DOHH2 (cell line): ENCODE results near the gene ZNF396.
A peak's percentile ranks its signal among the peaks of the same experiment; 100 is the strongest.

ENCODE experiments used
- H3F3A ChIP-seq: fragments of 200-600 bp; sonication (generic), shearing (Covaris generic); 2 replicates; pipeline ENCODE4 v1.6.0; 2016; ENCODE audit warnings: antibody characterized with exemption, mild to moderate bottlenecking; ENCODE audit not compliant: control insufficient read depth, insufficient read depth
- H3K27ac ChIP-seq: fragments of 200-600 bp; sonication (generic); 2 replicates; pipeline ENCODE4 v1.5.1; 2014; ENCODE audit warnings: low read depth, mild to moderate bottlenecking, low read length, moderate library complexity
- H3K27me3 ChIP-seq: fragments of 200-600 bp; sonication (generic); 2 replicates; pipeline ENCODE4 v1.6.1; 2014; ENCODE audit warnings: mild to moderate bottlenecking, low read length, mixed read lengths; ENCODE audit not compliant: control insufficient read depth
- H3K36me3 ChIP-seq: fragments of 200-600 bp; sonication (generic); 2 replicates; pipeline ENCODE4 v1.6.1; 2014; ENCODE audit warnings: mild to moderate bottlenecking, low read length, moderate library complexity, mixed read lengths; ENCODE audit not compliant: control insufficient read depth
- H3K4me1 ChIP-seq: fragments of 200-600 bp; sonication (generic); 2 replicates; pipeline ENCODE4 v1.6.1; 2014; ENCODE audit warnings: mild to moderate bottlenecking, low read length, mixed read lengths; ENCODE audit not compliant: control insufficient read depth
- H3K4me2 ChIP-seq: fragments of 200-600 bp; sonication (generic); 2 replicates; pipeline ENCODE4 v1.6.0; 2014; ENCODE audit warnings: mild to moderate bottlenecking, low read length, moderate library complexity
- H3K4me3 ChIP-seq: fragments of 200-600 bp; sonication (generic); 2 replicates; pipeline ENCODE4 v1.5.1; 2014; ENCODE audit warnings: mild to moderate bottlenecking, low read length, mixed read lengths
- H3K79me2 ChIP-seq: fragments of 200-600 bp; sonication (generic); 2 replicates; pipeline ENCODE4 v1.6.1; 2014; ENCODE audit warnings: mild to moderate bottlenecking, low read length, mixed read lengths; ENCODE audit not compliant: control insufficient read depth
- H3K9me2 ChIP-seq: fragments of 200-600 bp; sonication (generic); replicated peaks from 2 replicates; pipeline ENCODE4 v1.6.1; 2014; ENCODE audit warnings: mild to moderate bottlenecking, low read length, mixed read lengths; ENCODE audit not compliant: control insufficient read depth
- H3K9me3 ChIP-seq: fragments of 200-600 bp; sonication (generic); 2 replicates; pipeline ENCODE4 v1.6.1; 2014; ENCODE audit warnings: antibody characterized with exemption, low read length, mixed read lengths; ENCODE audit not compliant: control insufficient read depth, insufficient read depth
- H4K20me1 ChIP-seq: fragments of 200-600 bp; sonication (generic); 2 replicates; pipeline ENCODE4 v1.6.0; 2014; ENCODE audit warnings: low read depth, mild to moderate bottlenecking, antibody characterized with exemption, low read length, moderate library complexity; ENCODE audit not compliant: control insufficient read depth, insufficient read depth
- EZH2phosphoT487 ChIP-seq: fragments of 200-600 bp; sonication (generic); IDR thresholded peaks from 2 replicates; pipeline ENCODE4 v1.6.1; 2017; ENCODE audit warnings: borderline replicate concordance, mild to moderate bottlenecking, antibody characterized with exemption, low read length, moderate library complexity, mixed read lengths
- TF ChIP-seq, protein P1 (sequence below): fragments of 200-600 bp; sonication (generic); IDR thresholded peaks from one replicate; pipeline ENCODE4 v1.5.1; 2014; ENCODE audit warnings: antibody characterized with exemption, mild to moderate bottlenecking, low read depth, low read length; ENCODE audit not compliant: poor library complexity, severe bottlenecking

Gene ZNF396

GRCh38 chr18:35410561-35410960, 33.4 kb upstream of the ZNF396 start:
- Histone ChIP-seq H3K4me1 (peaks cover 79% of the 10 kb centered on the region), H3K4me2 (peak overlapping the region; percentile 73), H3K27me3 (no peaks in the 10 kb centered on the region), H3K36me3 (peaks cover 3% of the 10 kb centered on the region; the same call in 1 of the 2 replicates), H3K27ac (peak overlapping the region; percentile 99), H3K9me2 (no peaks in the 10 kb centered on the region), H3F3A (peaks cover 53% of the 10 kb centered on the region), H3K9me3 (no peaks in the 10 kb centered on the region), H3K79me2 (peaks cover 9% of the 10 kb centered on the region), H3K4me3 (peak overlapping the region; percentile 72), H4K20me1 (no peaks in the 10 kb centered on the region)
- TF ChIP-seq EZH2phosphoT487 = no peak
- TF ChIP-seq, protein P1, sequence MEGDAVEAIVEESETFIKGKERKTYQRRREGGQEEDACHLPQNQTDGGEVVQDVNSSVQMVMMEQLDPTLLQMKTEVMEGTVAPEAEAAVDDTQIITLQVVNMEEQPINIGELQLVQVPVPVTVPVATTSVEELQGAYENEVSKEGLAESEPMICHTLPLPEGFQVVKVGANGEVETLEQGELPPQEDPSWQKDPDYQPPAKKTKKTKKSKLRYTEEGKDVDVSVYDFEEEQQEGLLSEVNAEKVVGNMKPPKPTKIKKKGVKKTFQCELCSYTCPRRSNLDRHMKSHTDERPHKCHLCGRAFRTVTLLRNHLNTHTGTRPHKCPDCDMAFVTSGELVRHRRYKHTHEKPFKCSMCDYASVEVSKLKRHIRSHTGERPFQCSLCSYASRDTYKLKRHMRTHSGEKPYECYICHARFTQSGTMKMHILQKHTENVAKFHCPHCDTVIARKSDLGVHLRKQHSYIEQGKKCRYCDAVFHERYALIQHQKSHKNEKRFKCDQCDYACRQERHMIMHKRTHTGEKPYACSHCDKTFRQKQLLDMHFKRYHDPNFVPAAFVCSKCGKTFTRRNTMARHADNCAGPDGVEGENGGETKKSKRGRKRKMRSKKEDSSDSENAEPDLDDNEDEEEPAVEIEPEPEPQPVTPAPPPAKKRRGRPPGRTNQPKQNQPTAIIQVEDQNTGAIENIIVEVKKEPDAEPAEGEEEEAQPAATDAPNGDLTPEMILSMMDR = no peak

DNA sequence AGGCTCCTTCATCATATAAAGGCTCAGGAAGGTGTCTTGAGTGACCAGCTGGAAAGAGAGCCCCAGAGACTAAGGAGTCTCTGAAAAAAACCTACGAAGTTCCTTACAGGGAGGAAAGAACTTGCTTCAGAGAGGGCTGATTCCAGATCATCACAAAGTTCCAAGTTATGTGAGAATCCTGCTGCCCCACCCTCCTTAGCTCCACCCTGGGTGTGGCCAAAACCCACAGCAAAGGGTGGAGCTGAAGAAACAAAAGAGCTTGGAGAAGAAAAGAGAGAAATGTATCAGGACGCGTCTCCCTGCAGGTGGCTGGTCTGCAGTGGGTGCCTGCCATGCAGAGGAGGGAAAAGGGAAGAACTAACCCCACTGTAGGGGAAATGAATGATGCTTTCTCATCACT, 32.8 kb upstream of the ZNF396 start:
- Histone ChIP-seq H3K4me2 (peak overlapping the region; percentile 73), H3K4me1 (peaks cover 72% of the 10 kb centered on the region)

DNA sequence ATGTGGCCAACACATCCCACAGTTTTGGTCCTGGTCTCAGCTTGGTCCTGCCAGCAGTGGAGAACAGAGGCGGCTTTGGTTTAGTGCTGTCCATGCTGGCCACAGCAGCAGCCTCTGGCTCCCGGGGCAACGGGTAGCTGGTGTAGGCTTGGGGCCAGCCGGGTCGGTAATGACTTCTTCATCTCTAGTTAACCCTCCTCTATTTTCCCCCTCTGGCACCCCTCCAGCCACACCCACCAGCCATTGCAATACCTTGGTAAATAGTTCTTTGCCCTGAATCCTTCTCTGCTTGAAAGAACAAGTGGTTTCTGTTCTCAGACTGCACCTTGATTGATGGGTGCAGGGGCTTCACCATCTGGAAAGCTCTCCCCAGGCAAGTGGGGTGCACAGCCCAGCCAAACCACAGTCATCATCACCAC, 31.7 kb upstream of the ZNF396 start:
- Histone ChIP-seq H3K4me1 (peaks cover 62% of the 10 kb centered on the region), H3F3A (peaks cover 39% of the 10 kb centered on the region), H3K27ac (no peak overlapping the region; the same call in 1 of the 2 replicates), H3K4me3 (no peak overlapping the region), H3K27me3 (no peaks in the 10 kb centered on the region), H3K9me2 (no peaks in the 10 kb centered on the region), H3K9me3 (no peaks in the 10 kb centered on the region), H3K4me2 (peak overlapping the region; percentile 73; the same call in 1 of the 2 replicates), H3K79me2 (peaks cover 9% of the 10 kb centered on the region), H3K36me3 (no peaks in the 10 kb centered on the region), H4K20me1 (no peaks in the 10 kb centered on the region)
- TF ChIP-seq, protein P1 = no peak
- no peak for TF ChIP-seq EZH2phosphoT487

More for the DNA sequence above, 32.8 kb upstream of the ZNF396 start:
- Histone ChIP-seq H3K36me3 (peaks cover 3% of the 10 kb centered on the region; the same call in 1 of the 2 replicates), H3K4me3 (peak overlapping the region; percentile 72), H3K27me3 (no peaks in the 10 kb centered on the region), H3K9me3 (no peaks in the 10 kb centered on the region), H3K79me2 (peaks cover 9% of the 10 kb centered on the region), H3K9me2 (no peaks in the 10 kb centered on the region), H4K20me1 (no peaks in the 10 kb centered on the region), H3K27ac (peak overlapping the region; percentile 99), H3F3A (peaks cover 48% of the 10 kb centered on the region)
- no peak for TF ChIP-seq EZH2phosphoT487
- TF ChIP-seq, protein P1 = no peak
